Uterus (tissue), 4 donors: Measurements from ENCODE around the gene BCAN. TPM values are rescaled to one million over a fixed set of nuclear protein-coding genes. Genes with fewer than 3 reads are reported as not detected.
A peak's percentile ranks its signal among the peaks of the same experiment; 100 is the strongest.

ENCODE experiments used
- DNase-seq, 2 donors: peaks; one replicate each; pipeline ENCODE4 v3.0.0-alpha.2; 2019 to 2020
- H3K27ac ChIP-seq, 2 donors: fragments of 200-600 bp; sonication (generic); 1 replicate in 1 of 2; 2 replicates in 1 of 2; pipeline ENCODE4 v1.5.1; 2016 to 2018
- H3K27me3 ChIP-seq, 2 donors: fragments of 200-600 bp; sonication (generic); one replicate each; pipeline ENCODE4 v1.5.1; 2018 to 2019; ENCODE audit warnings: control low read depth in 1 of 2
- H3K36me3 ChIP-seq, 2 donors: fragments of 200-600 bp; sonication (generic); one replicate each; pipeline ENCODE4 v1.5.1; 2019; ENCODE audit warnings: control low read depth in 1 of 2
- H3K4me1 ChIP-seq, 2 donors: fragments of 200-600 bp; sonication (generic); one replicate each; pipeline ENCODE4 v1.5.1; 2018 to 2019; ENCODE audit warnings: control low read depth in 1 of 2
- H3K4me3 ChIP-seq, 2 donors: fragments of 200-600 bp; sonication (generic); 1 replicate in 1 of 2; 2 replicates in 1 of 2; pipeline ENCODE4 v1.5.1; 2018 to 2019; ENCODE audit warnings: mild to moderate bottlenecking in 1 of 2
- H3K9me3 ChIP-seq, 2 donors: fragments of 200-600 bp; sonication (generic); one replicate each; pipeline ENCODE4 v1.5.1; 2019; ENCODE audit warnings: control low read depth in 1 of 2
- CTCF ChIP-seq, 4 experiments: fragments of 200-600 bp in 2 of 4; fragments of 450-650 bp in 2 of 4; sonication (generic) in 2 of 4; IDR thresholded peaks; one replicate each; pipeline ENCODE4 v1.5.1; 2016 to 2019; ENCODE audit warnings: antibody characterized with exemption in 4 of 4, mild to moderate bottlenecking in 2 of 4, moderate library complexity in 1 of 4
- POLR2A ChIP-seq, 2 donors: fragments of 450-650 bp; IDR thresholded peaks; one replicate each; pipeline ENCODE4 v1.6.1; 2016; ENCODE audit warnings: antibody characterized with exemption in 2 of 2, mild to moderate bottlenecking in 1 of 2, moderate library complexity in 1 of 2
- intact Hi-C: fragments of 100-400 bp; cut with DNase I; formaldehyde crosslinking; loops from one replicate; pipeline ENCODE4 v1.15.1; 2023; ENCODE audit warnings: low total_unique reads
- total RNA-seq, 4 donors: library from RNA; depleted of rRNA in 3 of 4; stranded (reverse); fragments of >200 nt in 3 of 4; gene quantifications; one replicate each; pipeline versions ENCODE4 v1.1.0 to v1.2.4, GENCODE V29; 2014 to 2023
- donor health status: DM: yes; HTN: yes; CAD: no.

Gene BCAN
- total RNA-seq, 4 donors from 2014 or later = 2.3 to 3.0 (median 2.8) TPM; not detected in 1

DNA sequence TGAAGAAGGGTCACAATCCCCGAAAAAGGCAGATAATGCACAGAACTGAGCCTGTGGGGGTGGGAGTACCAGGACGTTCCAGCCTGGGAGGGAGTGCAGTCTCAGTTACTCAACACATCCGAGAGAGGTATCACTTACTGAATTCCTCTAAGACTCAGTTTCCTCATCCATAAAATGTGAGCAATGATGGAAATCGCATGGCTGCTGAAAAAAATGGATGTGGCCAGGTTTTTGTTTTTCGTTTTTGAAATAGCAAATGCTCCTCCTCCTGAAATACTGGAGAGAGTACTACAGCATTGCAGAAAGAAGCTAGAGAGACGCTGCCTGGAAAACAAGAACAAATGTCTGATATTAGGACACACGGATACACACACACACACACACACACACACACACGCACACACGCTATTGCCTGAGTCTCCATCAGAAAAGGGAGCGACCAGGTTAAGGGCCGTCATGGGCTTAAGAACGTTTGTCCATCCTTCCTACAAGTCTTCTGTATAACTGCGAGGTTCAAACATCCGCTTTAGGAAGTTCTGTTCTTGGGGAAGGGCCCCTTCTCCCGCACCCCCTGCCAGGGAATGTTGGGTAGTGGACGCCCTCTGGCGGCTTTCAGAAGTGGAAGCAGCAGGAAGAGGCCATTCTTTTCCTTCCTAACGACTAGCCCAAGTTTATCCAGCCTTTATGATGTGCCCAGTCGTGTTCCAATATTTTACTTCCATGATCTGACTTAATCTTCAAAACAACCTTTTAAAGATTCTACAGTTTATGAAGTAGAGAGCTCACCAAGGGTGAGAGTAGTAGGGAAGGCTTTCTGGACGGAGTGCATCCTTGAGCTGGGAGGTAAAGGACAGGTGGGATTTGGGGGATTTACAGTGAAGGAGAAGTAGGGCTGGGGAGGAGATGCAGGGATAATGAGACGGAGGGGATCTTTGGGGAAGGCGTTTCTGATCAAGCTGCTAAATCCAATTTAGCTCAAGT lies 36.0 kb downstream of the BCAN start:
- intact Hi-C loops = loop anchor here (10.0 kb wide), 1 partner anchor 47 kb away; the partner anchor contains the start of genes ISG20L2 and METTL25B
- H3K27me3 ChIP-seq = no peaks in the 10 kb centered on the region
- H3K4me3 ChIP-seq = peak overlapping the region; percentile 39 to 50
- DNase-seq = peak; percentile 80 to 84
- no peaks in the 10 kb centered on the region for H3K36me3 ChIP-seq
- H3K9me3 ChIP-seq = no peaks in the 10 kb centered on the region
- H3K4me1 ChIP-seq = no peaks in the 10 kb centered on the region
- peak overlapping the region; percentile 83 to 90 for H3K27ac ChIP-seq
- TF ChIP-seq POLR2A (IDR thresholded peaks at IDR 0.05) = peak in 1 of 2 donors; percentile 25
- TF ChIP-seq CTCF (IDR thresholded peaks at IDR 0.05) = peak; percentile 92 to 96 (median 94)

DNA sequence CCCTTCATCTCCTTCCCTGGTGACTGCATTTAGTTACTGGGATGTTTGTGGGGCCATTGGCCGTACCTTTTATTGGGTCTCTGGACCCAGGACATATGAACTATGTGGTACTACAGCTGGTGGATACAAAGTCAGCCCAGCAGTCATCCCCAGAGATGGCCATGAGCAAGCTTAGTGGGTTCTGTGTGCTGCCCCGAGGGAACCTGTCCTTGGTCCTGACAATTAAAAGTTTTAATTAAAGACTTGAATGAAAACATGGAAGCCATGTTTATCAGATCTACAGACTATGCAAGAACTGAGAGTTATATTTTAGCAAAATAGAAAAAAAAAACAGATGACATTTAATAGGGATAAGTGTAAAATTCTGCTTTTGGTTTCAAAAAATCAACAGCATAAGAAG lies 38.1 kb downstream of the BCAN start:
- no peak overlapping the region for H3K27ac ChIP-seq
- no peaks in the 10 kb centered on the region for H3K27me3 ChIP-seq
- no peaks in the 10 kb centered on the region for H3K9me3 ChIP-seq
- DNase-seq = no peak
- TF ChIP-seq POLR2A (IDR thresholded peaks at IDR 0.05) = no peak
- no peak for TF ChIP-seq CTCF (IDR thresholded peaks at IDR 0.05)
- no peaks in the 10 kb centered on the region for H3K4me1 ChIP-seq
- H3K36me3 ChIP-seq = no peaks in the 10 kb centered on the region
- intact Hi-C loops = no loop called here
- no peak overlapping the region for H3K4me3 ChIP-seq

- intact Hi-C loops = no loop called here
- TF ChIP-seq CTCF (IDR thresholded peaks at IDR 0.05) (no peak), POLR2A (IDR thresholded peaks at IDR 0.05) (no peak)
- H3K9me3 ChIP-seq = no peaks in the 10 kb centered on the region
- H3K4me1 ChIP-seq = no peaks in the 10 kb centered on the region
- H3K4me3 ChIP-seq = no peak overlapping the region
- no peaks in the 10 kb centered on the region for H3K36me3 ChIP-seq
- no peaks in the 10 kb centered on the region for H3K27me3 ChIP-seq
- H3K27ac ChIP-seq = no peak overlapping the region
- no peak for DNase-seq
Measured at GRCh38 chr1:156681196-156681960, 39.5 kb downstream of the BCAN start.

GRCh38 chr1:156682166-156682890 lies 40.4 kb downstream of the BCAN start:
- Histone ChIP-seq H3K4me1 (no peaks in the 10 kb centered on the region), H3K36me3 (no peaks in the 10 kb centered on the region), H3K4me3 (no peak overlapping the region), H3K9me3 (no peaks in the 10 kb centered on the region), H3K27me3 (no peaks in the 10 kb centered on the region), H3K27ac (no peak overlapping the region)
- TF ChIP-seq POLR2A (IDR thresholded peaks at IDR 0.05) (no peak), CTCF (IDR thresholded peaks at IDR 0.05) (no peak)
- intact Hi-C loops = no loop called here
- no peak for DNase-seq
